Activated CD8-positive, alpha-beta memory T cell treated with anti-CD3 and anti-CD28 coated beads, Interleukin-2, amount 50 U/mL, for 24 hours (primary cell): Measurements from ENCODE around the gene ARL15.
"Not testable (repeated sequence)": the region's sequence is repeated elsewhere in the genome, so short reads cannot be mapped to it uniquely, and the experiment has no call there.

Experiments used
- DNase-seq: peaks from one replicate; pipeline ENCODE4 v3.0.0-alpha.2; 2020; ENCODE audit errors: extremely low read depth

Gene ARL15

GRCh38 chr5:53984971-53985370, 325.4 kb downstream of the ARL15 start:
- DNase-seq, result no peak

DNA sequence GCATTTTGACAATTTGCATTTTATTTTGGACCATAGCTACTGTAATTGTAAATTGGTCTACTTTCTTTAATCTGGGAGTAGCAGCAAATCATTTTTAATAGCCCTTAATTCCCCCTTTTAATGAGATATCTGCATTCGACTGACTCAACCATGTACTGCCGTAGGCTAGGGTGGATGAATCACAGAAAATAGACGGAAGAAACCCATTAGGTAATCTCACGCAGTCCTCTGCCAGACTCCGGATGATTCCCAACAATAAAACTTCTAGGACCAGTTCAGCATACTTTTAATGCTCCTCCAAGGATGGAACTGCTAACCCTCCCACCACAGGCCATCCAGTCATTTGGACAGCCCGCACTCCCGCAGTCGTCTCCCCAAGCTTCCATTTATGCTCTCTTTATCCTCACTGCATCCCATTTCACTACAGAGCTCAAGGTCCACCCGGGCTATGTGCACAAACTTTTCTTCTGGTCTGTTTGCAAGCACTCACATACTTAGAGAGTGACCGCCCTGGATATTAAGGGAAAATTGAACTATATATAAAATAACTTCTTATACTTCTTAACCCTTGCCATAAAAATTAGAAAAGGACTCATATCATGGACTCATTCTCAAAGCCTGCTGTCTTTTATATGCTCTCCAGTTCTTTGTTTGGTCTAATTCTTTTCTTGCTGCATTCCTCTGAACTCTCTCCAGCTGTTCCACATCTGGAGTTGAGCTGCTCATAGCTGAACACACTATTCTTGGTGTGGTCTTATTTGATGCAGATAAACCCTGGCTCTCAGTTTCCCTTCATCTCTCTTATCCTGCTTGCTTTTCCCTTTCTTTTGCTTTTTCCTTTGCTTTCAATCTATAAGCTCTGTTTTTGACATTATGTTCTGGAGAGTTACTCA, 326.6 kb downstream of the ARL15 start:
- no peak for DNase-seq

DNA sequence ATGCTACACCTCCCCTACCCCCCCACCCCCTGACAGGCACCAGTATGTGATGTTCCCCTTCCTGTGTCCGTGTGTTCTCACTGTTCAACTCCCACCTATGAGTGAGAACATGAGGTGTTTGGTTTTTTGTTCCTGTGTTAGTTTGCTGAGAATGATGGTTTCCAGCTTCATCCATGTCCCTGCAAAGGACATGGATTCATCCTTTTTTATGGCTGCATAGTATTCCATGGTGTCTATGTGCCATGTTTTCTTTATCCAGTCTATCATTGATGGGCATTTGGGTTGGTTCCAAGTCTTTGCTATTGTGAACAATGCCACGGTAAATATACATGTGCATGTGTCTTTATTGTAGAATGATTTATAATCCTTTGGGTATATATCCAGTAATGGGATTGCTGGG, 328.1 kb downstream of the ARL15 start:
- not testable (repeated sequence) for DNase-seq

DNA sequence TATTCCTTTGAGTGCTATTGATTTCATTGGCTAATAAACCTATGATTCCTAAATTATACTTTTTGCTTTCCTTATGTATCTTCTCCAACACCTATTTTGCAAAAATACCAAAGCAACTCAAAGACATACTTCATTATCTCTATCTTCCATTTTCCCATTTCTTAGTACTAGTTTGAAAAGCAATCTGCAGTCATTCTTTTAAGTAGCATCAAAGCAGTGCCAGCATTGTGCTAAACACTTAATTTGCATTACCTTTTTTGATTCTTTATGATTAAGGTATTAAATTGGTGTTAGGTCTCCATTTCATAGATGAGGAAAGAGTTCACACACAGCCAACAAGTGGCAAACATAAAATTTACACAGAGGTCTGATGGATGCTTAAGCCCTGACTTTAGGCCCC, 330.3 kb downstream of the ARL15 start:
- no peak for DNase-seq

DNA sequence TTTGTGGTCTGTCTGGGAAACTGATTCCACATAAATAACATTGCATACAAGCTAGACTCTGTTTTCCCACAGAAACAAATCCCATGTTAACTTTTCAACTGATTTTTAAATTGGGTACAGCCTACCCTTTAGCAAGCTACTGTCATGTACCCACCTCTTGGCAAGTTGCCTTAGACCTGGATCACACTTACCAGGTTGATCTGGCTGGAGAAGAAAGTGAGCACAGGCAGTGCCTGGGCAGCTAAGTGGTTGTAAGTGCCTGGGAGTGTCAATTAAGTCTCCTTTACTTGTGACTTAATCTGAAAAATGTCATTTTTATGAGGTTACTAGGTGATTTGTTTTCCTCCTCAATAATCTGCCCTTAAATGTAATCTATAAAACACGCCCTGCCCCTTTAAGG, 336.4 kb downstream of the ARL15 start:
- DNase-seq, result no peak

- no peak for DNase-seq
Measured at GRCh38 chr5:53972314-53972713, 338.1 kb downstream of the ARL15 start.

- no peak for DNase-seq
Measured at GRCh38 chr5:53971551-53971950, 338.8 kb downstream of the ARL15 start.

DNA sequence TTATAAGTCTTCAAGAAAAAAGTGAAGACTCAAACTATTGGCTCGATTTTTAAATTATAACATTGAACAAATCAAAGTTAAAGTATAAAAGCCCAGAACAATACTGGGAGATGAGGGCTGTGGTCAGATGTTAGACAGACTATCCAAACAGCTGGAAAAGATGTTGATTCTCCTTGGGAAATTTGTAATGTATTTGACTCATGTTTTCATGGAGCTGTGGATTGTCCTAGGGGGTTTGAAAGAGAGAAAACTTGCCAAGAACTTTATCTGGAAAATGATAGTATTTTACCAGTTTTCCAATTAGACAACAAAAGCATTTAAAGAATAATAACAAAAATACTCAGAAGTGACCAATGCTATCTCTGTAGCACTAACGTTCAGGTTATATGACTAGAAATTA, 339.2 kb downstream of the ARL15 start:
- DNase-seq, result no peak

- DNase-seq, result no peak
Measured at GRCh38 chr5:53970475-53970874, 339.9 kb downstream of the ARL15 start.

- DNase-seq, result no peak
Measured at GRCh38 chr5:53969176-53969730, 341.1 kb downstream of the ARL15 start.

GRCh38 chr5:53965459-53965858, 344.9 kb downstream of the ARL15 start:
- no peak for DNase-seq

DNA sequence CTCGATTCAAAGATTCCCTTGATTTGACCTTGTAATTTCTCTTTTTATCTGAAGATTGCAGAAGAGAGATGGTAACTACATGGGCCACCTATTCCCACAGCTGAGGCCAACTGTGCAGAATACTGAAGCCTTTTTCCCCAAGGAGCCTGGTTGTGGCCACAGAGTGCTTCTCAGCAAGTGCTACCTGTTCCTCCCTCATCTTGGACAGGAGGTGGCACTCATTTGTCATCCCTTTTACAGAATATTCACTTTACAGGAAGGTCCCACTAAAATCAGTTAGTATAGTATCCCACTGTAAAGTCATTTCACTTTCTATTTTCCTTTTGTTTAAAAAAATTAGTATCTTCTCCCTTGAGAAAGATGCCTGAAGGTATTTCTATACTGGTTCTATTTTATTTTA, 346.4 kb downstream of the ARL15 start:
- DNase-seq, result no peak

DNA sequence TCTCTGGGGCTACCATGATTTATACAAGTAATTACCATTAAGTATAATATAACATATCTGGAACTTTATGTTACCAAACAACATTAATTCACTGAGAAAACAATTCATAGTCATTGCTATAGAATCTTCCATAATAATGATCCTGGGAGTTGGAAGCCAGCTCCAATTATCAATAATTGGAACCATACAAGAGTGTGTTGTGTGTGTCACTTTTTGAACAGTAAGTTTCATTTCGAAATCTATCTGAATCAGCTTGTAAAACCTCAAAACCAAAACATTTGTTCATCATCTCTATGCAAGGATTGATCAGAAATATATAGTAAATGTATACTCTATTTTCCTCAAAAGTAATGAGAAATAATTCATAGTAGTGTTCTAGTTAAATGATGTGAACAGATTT, 348.1 kb downstream of the ARL15 start:
- no peak for DNase-seq

- DNase-seq, result no peak
Measured at GRCh38 chr5:53956632-53957031, 353.7 kb downstream of the ARL15 start.

- DNase-seq, result no peak
Measured at GRCh38 chr5:53956196-53956595, 354.2 kb downstream of the ARL15 start.

- no peak for DNase-seq
Measured at GRCh38 chr5:53950621-53951020, 359.8 kb downstream of the ARL15 start.

GRCh38 chr5:53948598-53948997, 361.8 kb downstream of the ARL15 start:
- DNase-seq, result no peak

GRCh38 chr5:53946405-53947100, 363.8 kb downstream of the ARL15 start:
- no peak for DNase-seq

DNA sequence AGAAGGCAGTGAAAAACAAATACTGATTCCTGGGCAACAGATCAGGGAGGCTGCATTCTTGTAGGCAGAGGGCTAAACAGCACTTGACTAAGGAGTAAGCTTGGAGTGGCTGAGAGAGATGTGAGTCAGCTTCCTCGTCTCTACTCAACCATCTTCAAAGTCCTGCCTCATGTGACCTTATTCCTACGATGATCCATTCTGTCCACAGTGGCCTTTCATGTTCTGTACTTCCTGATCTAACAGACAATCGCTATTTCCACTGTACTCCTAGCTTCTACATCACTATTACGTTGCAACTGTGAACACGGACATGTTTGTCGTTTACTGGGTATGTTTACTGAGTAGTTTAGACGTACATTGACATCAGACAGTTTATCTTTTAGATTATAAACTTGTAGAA, 365.4 kb downstream of the ARL15 start:
- DNase-seq, result no peak

GRCh38 chr5:53943938-53944337, 366.4 kb downstream of the ARL15 start:
- DNase-seq, result no peak

- no peak for DNase-seq
Measured at GRCh38 chr5:53942724-53943123, 367.6 kb downstream of the ARL15 start.

DNA sequence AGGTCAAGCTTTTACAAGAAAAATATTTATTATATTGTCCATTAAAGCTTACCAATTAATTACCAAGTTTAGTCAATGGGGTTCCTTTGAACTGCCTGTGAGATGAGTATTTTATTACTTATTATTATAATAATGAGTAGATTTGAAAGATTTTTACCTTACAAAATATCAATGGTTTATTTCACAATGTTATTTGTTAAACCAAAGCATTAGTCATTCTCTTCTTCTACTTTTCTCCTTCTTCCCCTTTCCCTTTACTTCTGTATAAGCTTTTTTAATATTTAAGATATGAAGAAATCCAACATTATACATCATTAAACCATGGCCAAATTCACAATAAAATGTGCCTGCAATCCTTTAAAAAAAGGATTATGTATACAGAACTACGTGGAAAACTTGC, 369.5 kb downstream of the ARL15 start:
- no peak for DNase-seq

GRCh38 chr5:53937467-53937866, 372.9 kb downstream of the ARL15 start:
- no peak for DNase-seq
